ENCODE data around the gene BCAS4. TPM values are rescaled to one million over a fixed set of nuclear protein-coding genes. Genes with fewer than 3 reads are reported as not detected.
"Not testable (repeated sequence)": the region's sequence is repeated elsewhere in the genome, so short reads cannot be mapped to it uniquely, and the experiment has no call there.

The BCAS4 gene
- total and polyA plus RNA-seq, 2 donors: 4.8 to 9.2 TPM

- WGBS: 85% methylated on average over 20 of the region's 20 CpGs
- not testable (repeated sequence) for H3K27ac ChIP-seq (ENCODE audit: low read depth); H3K36me3 ChIP-seq (ENCODE audit: insufficient read depth); DNase-seq (ENCODE audit: extremely low spot score); H3K4me1 ChIP-seq (ENCODE audit: insufficient read depth); H3K4me3 ChIP-seq (ENCODE audit: low read depth, low read length)
Observed at GRCh38 chr20:50763550-50764458, 31.1 kb upstream of the BCAS4 start.

- not testable (repeated sequence) for H3K4me3 ChIP-seq (ENCODE audit: low read depth, low read length); H3K4me1 ChIP-seq (ENCODE audit: insufficient read depth); H3K36me3 ChIP-seq (ENCODE audit: insufficient read depth); H3K27ac ChIP-seq (ENCODE audit: low read depth); DNase-seq (ENCODE audit: extremely low spot score)
- WGBS: 63% methylated on average over 10 of the region's 10 CpGs
Observed at GRCh38 chr20:50765251-50765650, 29.6 kb upstream of the BCAS4 start.

DNA sequence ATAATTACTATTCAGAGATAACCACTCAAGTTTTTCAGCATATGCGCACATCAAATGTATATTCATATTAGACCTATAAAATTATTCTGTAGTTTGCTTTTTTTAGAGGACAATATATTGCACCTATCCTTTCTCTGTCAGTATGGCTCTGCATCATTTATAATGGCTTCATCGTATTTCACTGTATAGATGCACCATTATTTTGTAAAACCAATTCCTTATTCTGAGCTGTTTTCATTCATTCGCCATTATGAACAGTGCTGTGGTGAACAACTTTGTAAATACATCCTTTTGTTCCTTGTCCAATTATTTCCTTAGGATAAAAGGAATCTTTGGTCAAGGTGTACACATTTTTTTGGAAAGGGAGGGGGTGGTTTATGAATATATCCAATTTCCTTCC, 29.2 kb upstream of the BCAS4 start:
- H3K36me3 ChIP-seq (ENCODE audit: insufficient read depth): no peaks in the 10 kb centered on the region
- no peak overlapping the region for H3K4me3 ChIP-seq (ENCODE audit: low read depth, low read length)
- H3K27ac ChIP-seq (ENCODE audit: low read depth): no peak overlapping the region
- 61% methylated on average over 3 of the region's 3 CpGs for WGBS
- DNase-seq (ENCODE audit: extremely low spot score): no peak
- no peaks in the 10 kb centered on the region for H3K4me1 ChIP-seq (ENCODE audit: insufficient read depth)

- not testable (repeated sequence) for H3K4me3 ChIP-seq (ENCODE audit: low read depth, low read length); H3K4me1 ChIP-seq (ENCODE audit: insufficient read depth); H3K27ac ChIP-seq (ENCODE audit: low read depth); H3K36me3 ChIP-seq (ENCODE audit: insufficient read depth); DNase-seq (ENCODE audit: extremely low spot score)
- 60% methylated on average over 7 of the region's 10 CpGs for WGBS
Observed at GRCh38 chr20:50766955-50767809, 27.7 kb upstream of the BCAS4 start.

DNA sequence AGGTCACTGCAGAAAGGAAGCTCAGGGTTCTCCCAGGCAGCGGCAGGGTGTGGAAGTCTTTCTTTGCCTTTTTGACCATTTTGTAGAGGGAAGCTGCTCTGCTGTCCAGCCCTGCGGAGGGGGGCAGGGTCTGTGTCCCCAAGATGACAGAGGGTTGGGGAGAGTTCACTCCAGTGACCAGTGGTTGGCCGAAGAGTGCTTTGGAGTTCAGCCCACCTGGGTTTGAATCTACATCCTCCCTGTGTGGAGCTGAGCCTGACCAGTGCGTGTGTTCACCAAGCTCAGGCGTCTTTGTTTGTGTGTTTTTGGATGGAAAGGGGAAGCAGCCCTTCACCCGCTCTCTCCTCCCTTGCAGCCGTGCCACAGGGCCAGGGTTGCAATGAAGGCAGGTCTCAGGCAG, 25.9 kb upstream of the BCAS4 start:
- not testable (repeated sequence) for H3K4me1 ChIP-seq (ENCODE audit: insufficient read depth); H3K27ac ChIP-seq (ENCODE audit: low read depth); DNase-seq (ENCODE audit: extremely low spot score); H3K4me3 ChIP-seq (ENCODE audit: low read depth, low read length); H3K36me3 ChIP-seq (ENCODE audit: insufficient read depth)
- WGBS: 44% methylated on average over 5 of the region's 7 CpGs

DNA sequence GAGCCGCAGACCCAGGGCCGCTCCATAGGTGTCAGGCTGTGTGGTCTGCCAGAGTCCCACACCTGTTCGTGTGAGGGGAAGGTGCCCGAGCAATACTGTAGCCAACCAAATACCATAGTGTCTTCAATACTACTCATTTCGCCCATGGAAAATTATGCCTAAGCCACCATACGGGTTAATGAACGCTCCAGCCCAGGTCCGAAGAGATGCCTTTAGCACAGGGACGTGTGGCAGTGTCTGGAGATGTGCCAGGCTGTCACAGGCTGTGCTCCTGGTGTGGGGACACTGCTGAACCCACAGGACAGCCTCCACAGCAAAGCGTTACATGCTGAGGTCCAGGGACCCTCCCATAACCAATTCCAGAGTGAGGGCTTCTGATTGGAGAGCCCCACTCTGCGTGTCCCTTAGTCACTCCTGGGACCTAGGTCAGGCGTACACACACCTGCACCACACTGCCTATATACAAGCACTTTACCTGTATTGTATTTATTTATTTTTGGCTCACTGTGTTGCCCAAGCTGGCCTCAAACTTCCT, 25.2 kb upstream of the BCAS4 start:
- H3K36me3 ChIP-seq (ENCODE audit: insufficient read depth); H3K27ac ChIP-seq (ENCODE audit: low read depth); H3K4me1 ChIP-seq (ENCODE audit: insufficient read depth); DNase-seq (ENCODE audit: extremely low spot score); H3K4me3 ChIP-seq (ENCODE audit: low read depth, low read length): not testable (repeated sequence)
- WGBS: 87% methylated on average over 8 of the region's 12 CpGs

DNA sequence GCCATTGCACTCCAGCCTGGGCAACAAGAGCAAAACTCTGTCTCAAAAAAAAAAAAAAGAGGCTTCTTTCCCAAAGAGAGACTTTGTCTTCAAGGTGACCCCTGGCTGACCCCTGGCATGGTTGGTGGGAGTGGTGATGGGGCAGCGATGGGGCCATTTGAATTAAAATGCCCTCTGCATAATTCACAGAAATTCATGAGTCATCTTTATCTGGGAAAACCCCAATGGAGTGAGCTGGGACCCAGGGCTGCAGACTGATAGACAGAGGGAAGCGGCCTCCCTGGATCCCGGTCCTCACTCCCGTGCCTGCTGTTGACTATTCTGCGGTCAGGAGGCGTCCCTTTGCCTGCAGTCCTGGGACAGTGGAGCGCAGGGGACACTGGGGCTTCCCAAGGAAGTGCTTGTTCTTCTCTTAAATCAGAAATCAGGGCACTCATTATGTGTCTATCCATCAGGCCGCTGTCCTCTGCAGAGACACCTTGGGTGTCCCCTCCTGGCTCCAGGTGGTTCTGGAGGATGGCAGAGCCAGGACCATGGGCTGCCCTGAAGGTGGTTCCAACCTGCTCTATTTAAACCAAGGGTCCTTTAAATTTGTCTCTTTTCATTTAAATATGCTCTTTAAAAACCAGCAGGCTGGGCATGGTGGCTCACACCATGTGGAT, 23.3 kb upstream of the BCAS4 start:
- H3K4me1 ChIP-seq (ENCODE audit: insufficient read depth); H3K27ac ChIP-seq (ENCODE audit: low read depth); H3K4me3 ChIP-seq (ENCODE audit: low read depth, low read length); DNase-seq (ENCODE audit: extremely low spot score); H3K36me3 ChIP-seq (ENCODE audit: insufficient read depth): not testable (repeated sequence)
- WGBS: 89% methylated on average over 4 of the region's 8 CpGs

DNA sequence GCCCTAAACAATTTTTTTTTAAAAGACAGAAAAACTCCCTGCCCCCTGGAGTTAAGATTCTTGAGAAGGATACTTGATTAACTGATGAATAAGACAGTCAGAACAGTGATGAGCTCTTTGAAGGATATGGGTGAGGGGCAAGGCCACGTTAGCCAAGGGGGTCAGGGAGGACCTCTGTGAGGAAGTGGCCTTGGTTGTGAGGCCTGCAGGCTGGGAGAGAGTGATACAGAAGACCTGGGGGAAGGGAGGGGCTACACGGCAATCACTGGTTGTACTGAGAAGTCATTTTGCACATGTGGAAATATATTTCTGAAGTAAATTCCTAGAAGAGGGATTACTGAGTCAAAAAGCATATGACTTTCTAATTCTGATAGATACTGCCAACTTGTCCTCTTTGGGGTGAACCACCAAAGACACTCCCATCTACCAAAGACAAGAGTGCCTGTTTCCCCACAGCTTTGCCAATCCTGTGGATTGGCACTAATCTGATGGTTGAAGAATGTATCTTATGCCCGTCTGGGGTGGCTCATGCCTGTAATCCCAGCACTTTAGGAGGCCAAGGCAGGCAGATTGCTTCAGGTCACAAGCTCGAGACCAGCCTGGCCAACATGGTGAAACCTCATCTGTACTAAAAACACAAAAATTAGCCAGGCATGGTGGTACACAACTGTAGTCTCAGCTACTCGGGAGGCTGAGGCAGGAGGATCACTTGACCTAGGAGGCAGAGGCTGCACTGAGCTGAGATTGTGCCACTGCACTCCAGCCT, 22.3 kb upstream of the BCAS4 start:
- Histone ChIP-seq H3K27ac (ENCODE audit: low read depth) (no peak overlapping the region), H3K4me3 (ENCODE audit: low read depth, low read length) (no peak overlapping the region), H3K36me3 (ENCODE audit: insufficient read depth) (no peaks in the 10 kb centered on the region), H3K4me1 (ENCODE audit: insufficient read depth) (no peaks in the 10 kb centered on the region)
- no peak for DNase-seq (ENCODE audit: extremely low spot score)
- WGBS: 76% methylated on average over 5 of the region's 5 CpGs

- H3K36me3 ChIP-seq (ENCODE audit: insufficient read depth): no peaks in the 10 kb centered on the region
- no peaks in the 10 kb centered on the region for H3K4me1 ChIP-seq (ENCODE audit: insufficient read depth)
- WGBS: 74% methylated on average over 3 of the region's 3 CpGs
- H3K4me3 ChIP-seq (ENCODE audit: low read depth, low read length): no peak overlapping the region
- DNase-seq (ENCODE audit: extremely low spot score): no peak
- H3K27ac ChIP-seq (ENCODE audit: low read depth): no peak overlapping the region
Observed at GRCh38 chr20:50774515-50774914, 20.3 kb upstream of the BCAS4 start.

- no peak for DNase-seq (ENCODE audit: extremely low spot score)
Observed at GRCh38 chr20:50776122-50776817, 18.6 kb upstream of the BCAS4 start.

DNA sequence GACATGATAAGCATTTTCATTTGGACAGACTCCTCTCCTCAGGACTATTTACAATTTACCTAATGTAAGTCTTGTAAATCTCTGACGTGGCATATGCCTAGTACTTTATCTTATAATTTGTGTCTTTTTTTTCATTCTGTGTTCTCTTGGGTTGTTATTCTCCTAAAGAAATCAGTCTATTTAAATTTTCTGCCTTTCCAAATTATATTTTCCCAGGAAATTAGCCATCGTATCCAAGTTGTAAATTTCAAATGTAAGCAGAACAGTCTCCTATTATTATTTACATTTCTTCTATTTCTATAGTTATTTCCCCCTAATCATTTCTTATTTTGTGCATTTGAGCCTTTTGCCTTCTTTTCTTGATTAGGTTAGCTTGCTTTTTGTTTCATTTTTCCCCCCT, 17.5 kb upstream of the BCAS4 start:
- 43% methylated on average over 2 of the region's 2 CpGs for WGBS
- no peak for DNase-seq (ENCODE audit: extremely low spot score)
- no peaks in the 10 kb centered on the region for H3K4me1 ChIP-seq (ENCODE audit: insufficient read depth)
- no peaks in the 10 kb centered on the region for H3K36me3 ChIP-seq (ENCODE audit: insufficient read depth)
- no peak overlapping the region for H3K4me3 ChIP-seq (ENCODE audit: low read depth, low read length)
- no peak overlapping the region for H3K27ac ChIP-seq (ENCODE audit: low read depth)

More at GRCh38 chr20:50776122-50776817, 18.6 kb upstream of the BCAS4 start:
- Histone ChIP-seq H3K4me1 (ENCODE audit: insufficient read depth) (no peaks in the 10 kb centered on the region), H3K36me3 (ENCODE audit: insufficient read depth) (no peaks in the 10 kb centered on the region), H3K4me3 (ENCODE audit: low read depth, low read length) (no peak overlapping the region), H3K27ac (ENCODE audit: low read depth) (no peak overlapping the region)
- 71% methylated on average over 8 of the region's 8 CpGs for WGBS

DNA sequence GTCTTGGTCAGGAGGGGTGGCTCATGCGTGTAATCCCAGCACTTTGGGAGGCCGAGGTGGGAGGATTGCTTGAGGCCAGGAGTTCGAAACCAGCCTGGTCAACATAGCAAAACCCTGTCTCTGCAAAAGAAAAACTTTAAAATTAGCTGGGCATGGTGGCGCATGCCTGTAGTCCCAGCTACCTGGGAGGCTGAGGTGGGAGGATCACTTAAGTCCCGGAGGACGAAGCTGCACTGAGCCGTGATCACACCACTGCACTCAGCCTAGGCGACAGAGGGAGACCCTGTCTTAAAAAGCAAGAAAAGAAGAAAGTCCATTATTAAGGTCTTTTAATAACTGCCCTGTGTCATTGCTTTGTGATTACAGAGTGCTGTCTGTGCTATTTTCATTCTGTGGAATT, 15.9 kb upstream of the BCAS4 start:
- DNase-seq (ENCODE audit: extremely low spot score); H3K27ac ChIP-seq (ENCODE audit: low read depth); H3K4me1 ChIP-seq (ENCODE audit: insufficient read depth); H3K4me3 ChIP-seq (ENCODE audit: low read depth, low read length); H3K36me3 ChIP-seq (ENCODE audit: insufficient read depth): not testable (repeated sequence)
- 91% methylated on average over 8 of the region's 8 CpGs for WGBS

Measured in urinary bladder (tissue), 4 donors.